ENCODE measurements around the gene HLA-DPB1.
A peak's percentile ranks its signal among the peaks of the same experiment; 100 is the strongest.
"Not testable (repeated sequence)": the region's sequence is repeated elsewhere in the genome, so short reads cannot be mapped to it uniquely, and the experiment has no call there.

Gene HLA-DPB1

DNA sequence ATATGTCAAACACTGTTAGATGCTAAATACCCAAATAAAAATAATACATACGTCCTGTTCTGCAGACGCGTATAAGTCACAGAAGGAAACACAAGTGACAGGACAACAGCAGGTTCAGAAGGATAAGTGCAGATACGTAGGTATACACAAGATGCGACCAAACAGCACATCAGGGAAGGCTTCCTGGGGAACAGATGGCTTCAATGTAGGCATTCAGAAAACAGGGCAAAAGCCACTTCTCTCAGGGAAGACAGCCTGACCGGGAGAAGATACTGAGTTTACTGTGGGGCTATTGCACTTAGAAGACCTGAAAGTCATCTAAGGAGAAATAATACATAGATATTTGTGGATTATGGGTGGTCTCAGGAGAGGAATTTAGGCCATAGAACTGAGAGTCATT lies 4.2 kb upstream of the HLA-DPB1 start:
- DNase-seq (ENCODE audit: low read depth) = no peak

DNA sequence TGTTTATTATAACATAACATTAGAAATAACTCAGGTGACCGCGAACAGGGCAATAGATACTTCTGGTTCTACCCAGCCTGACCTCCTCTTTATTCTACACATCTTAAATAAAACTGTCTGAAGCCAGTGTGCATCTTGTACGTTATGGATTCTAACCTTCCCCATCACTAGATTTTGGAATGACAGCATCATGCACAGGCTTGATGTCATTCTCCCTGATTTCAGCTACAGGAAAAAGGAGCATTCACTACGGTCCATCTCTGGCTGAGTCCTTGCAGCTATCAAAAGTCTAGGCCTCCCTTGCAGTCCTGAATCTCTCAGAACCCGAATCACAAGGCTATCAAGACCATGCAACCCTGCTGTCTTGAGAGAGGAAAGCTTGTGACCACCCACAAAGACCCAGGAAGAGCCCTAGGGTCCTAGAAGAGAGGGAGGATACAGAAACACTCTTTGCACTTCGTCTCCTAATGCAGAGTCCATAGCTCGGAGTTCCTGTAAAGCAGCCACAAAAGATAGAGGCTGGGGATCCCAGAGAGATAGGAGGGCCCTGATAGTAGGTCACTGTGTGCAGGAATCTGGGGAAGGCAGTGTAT lies 3.2 kb upstream of the HLA-DPB1 start:
- DNase-seq (ENCODE audit: low read depth) = no peak

DNA sequence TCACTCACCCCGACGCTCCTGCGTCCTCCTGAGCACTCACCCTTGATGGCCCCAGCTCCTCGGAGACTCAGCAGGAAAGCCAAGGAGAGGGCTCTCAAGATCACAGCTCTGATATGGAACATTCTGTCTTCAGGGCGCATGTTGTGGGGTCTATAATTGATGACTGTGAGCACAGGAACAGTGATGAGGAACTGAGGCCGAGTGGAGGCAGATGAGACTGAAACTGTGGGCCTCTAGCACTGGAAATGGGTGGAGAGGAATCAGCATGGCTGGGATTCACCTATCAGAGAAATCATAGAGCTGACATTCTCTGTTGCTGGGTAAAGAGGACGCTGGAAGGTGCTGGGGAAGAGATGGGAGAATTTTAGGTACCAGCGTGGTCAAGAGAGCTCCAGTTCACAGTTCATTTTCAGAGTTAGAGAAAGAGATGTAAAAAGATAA lies 2.3 kb upstream of the HLA-DPB1 start, which contains the start of gene HLA-DPA1:
TSS of gene HLA-DPA1 (minus strand) at position 219 of the 441 bp plus-strand sequence.
- no peak for DNase-seq (ENCODE audit: low read depth)

DNA sequence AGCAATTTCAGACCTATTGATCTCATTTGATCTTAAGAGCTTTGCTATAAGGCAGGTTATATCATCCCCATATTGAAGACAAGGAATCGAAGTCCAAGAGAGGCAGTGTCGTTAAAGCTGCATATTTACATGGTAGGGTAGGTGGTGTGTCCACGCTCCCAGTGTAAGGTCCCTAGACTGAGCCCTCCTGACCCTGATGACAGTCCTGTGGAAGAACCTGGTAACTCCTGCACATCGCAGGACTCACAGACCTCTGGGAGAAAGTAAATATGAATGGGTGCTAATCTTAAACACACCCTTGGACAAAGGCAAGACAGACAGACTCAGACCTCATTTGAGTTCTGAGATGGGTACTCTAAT lies 602 bp upstream of the HLA-DPB1 start:
- DNase-seq (ENCODE audit: low read depth) = no peak

- no peak for DNase-seq (ENCODE audit: low read depth)
These were observed 680 bp downstream of the HLA-DPB1 start for GRCh38 chr6:33076406-33076934.

DNA sequence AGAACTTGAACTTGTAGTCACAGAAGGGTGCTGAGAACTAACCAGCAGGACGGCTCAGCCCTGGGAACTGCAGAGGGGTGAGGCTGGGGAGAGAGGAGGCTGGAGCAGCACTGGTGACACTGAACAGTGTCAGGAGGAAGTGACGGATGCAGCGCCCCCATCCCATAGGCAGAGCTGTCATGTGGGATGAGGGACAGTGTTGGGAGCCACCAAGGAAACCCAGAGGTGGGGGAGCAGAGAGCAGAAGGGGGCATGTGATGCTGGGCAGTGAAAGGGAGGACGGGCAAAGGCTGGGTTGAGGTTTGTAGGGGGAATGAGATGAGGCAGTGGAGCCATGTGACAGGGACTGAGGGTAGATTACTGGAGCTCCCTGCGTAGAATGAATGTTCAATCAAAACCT lies 2.1 kb downstream of the HLA-DPB1 start:
- DNase-seq (ENCODE audit: low read depth) = no peak

- no peak for DNase-seq (ENCODE audit: low read depth)
These were observed 2.7 kb downstream of the HLA-DPB1 start for GRCh38 chr6:33078442-33078841.

- DNase-seq (ENCODE audit: low read depth) = no peak
These were observed 3.2 kb downstream of the HLA-DPB1 start for GRCh38 chr6:33078919-33079521.

GRCh38 chr6:33079580-33079979 lies 3.8 kb downstream of the HLA-DPB1 start:
- no peak for DNase-seq (ENCODE audit: low read depth)

DNA sequence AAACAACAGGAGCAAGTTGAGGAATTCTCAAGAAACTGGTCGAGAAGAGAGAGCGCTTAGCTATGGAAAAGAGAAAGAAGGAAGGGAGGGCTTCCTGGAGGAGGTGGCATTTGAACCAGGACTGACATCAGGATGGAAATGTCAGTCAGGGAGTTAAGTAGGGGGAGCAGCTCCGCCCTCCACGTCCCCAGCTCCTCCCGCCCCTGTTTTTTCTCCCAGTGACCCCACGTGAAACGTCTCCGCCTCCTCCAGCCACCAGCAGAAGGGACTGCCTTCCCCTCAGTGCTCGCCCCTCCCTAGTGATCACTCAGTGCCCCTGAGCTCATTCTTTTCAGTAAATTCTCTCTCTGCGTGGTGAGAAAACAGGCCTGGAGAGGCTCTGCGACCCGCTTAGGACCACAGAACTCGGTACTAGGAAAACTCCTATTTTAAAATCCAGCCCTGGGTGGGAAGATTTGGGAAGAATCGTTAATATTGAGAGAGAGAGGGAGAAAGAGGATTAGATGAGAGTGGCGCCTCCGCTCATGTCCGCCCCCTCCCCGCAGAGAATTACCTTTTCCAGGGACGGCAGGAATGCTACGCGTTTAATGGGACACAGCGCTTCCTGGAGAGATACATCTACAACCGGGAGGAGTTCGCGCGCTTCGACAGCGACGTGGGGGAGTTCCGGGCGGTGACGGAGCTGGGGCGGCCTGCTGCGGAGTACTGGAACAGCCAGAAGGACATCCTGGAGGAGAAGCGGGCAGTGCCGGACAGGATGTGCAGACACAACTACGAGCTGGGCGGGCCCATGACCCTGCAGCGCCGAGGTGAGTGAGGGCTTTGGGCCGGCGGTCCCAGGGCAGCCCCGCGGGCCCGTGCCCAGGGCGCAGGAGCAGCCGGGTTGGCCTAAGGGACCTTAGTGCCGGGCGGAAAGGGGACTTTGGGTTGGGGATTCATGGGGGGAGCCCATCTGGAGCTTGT lies 4.6 kb downstream of the HLA-DPB1 start:
- DNase-seq (ENCODE audit: low read depth) = peak; percentile 18

DNA sequence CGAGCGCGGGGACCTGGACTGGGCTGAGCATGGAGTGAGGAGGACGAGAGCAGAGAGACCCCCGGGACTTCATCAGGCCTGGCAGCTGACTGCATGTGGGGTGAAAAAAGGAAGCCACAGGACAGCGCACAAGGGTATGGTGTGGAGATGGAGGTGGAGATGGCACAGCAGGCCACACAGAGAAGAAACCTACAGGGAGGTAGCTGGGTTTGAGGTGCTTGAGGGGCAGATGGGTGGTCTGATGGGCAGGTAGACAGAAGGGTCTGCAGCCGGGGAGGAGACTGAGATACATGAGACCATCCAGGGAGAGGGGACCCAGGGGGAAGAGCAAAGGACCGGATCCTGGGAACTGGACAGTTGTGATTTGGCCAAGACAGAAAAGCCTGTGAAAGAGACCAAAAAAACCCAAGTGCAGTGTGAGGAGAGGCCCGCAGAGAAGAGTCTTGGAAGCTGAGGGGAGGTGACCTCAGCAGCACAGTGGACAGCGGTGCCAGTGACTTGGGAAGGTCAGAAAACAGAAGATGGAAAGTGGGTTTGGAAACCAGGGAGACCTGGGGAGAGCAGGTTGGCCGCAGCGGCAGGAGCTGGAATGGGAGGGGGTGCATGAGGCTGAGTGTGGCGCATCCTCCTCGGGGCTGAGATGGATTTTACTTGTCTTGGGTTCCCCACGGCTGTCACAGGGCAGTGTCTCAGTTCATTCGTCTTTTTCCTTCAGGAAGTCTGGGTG lies 5.5 kb downstream of the HLA-DPB1 start:
- no peak for DNase-seq (ENCODE audit: low read depth)

- peak; percentile 35 for DNase-seq (ENCODE audit: low read depth)
These were observed 6.9 kb downstream of the HLA-DPB1 start for GRCh38 chr6:33082702-33083101.

GRCh38 chr6:33085627-33086026 lies 9.8 kb downstream of the HLA-DPB1 start:
- no peak for DNase-seq (ENCODE audit: low read depth)

GRCh38 chr6:33088258-33088930 lies 12.6 kb downstream of the HLA-DPB1 start:
- DNase-seq (ENCODE audit: low read depth) = no peak

DNA sequence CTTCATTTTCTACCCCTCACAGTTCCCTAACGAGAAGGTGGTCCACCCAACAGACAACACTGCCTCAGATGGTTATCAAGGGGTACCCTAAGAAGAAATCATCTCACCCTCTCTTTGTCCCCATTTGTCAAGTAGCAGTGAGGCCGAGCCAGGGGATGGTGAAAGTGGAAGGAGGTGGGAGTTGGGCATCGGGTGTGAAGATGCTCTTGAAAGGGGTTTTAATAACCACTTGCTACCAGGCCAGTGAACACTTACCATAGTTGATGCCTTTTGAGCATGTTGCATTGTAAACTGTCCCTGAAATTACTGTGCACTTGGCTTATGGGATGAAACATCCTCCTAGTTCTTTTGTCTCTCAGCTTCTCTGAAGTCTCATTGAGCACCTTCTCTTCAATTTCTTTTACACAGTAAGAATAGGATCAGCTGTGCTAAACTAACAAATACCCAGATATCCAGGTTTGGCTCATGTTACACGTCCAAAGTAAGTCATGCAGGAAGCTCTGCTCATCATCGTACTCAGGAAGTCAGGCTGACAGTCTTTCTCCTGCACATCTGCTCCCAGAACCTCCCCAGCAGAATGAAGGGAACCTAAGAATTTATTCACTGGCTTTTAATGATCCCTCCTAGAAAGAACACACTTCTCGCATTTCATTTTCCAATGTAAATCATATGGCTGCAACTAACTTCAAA lies 13.3 kb downstream of the HLA-DPB1 start:
- DNase-seq (ENCODE audit: low read depth) = no peak

GRCh38 chr6:33091957-33092356 lies 16.2 kb downstream of the HLA-DPB1 start:
- DNase-seq (ENCODE audit: low read depth) = no peak

- no peak for DNase-seq (ENCODE audit: low read depth)
These were observed 16.6 kb downstream of the HLA-DPB1 start for GRCh38 chr6:33092385-33092784.

GRCh38 chr6:33093855-33094254 lies 18.1 kb downstream of the HLA-DPB1 start:
- DNase-seq (ENCODE audit: low read depth) = no peak

DNA sequence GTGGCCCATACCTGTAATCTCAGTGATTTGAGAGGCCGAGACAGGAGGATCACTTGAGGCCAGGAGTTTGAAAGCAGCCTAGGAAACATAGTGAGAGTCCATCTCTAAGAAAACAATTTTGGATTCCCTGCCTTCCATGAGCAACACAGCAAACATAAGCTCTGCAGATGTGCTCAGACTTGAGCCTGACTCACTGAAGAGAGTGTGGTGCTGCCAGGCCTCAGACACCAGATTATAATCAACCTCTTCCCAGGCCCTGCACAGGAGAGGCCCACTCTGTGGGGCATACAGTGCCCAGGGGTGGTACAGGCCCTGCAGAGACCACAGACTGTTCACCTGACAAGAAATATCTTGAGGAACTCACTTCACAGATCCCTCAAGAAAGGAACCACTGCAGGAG lies 19.9 kb downstream of the HLA-DPB1 start:
- DNase-seq (ENCODE audit: low read depth) = no peak

DNA sequence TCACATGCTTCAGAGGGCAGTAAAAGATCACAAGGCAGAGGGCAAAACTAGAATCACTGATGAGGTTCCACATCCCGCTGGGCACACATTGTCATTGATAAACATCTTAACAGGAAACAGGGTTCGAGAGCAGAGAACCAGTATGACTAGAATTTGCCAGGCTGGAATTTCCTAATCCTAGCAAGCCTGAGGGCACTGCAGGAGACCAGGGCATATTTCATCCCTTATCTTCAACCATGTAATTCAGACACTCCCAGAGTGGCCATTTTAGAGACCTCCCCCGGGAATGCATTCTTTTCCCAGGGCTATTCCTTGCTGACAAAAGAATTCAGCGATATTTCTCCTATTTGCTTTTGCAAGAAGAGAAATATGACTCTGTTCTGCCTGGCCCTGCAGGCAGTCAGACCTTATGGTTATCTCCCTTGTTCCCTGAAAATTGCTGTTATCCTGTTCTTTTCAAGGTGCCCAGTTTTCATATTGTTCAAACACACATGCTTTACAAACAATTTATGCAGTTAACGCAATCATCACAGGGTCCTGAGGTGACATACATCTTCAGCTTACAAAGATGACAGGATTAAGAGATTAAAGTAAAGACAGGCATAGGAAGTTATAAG lies 25.4 kb downstream of the HLA-DPB1 start:
- DNase-seq (ENCODE audit: low read depth) = not testable (repeated sequence)

Measured in fibroblast of the conjunctiva (primary cell).